OCI-LY7 (cell line): ENCODE data around the gene MCUR1. TPM values are rescaled to one million over a fixed set of nuclear protein-coding genes. Genes with fewer than 3 reads are reported as not detected.

Source experiments
- BruUV-seq: library from RNA; stranded (reverse); fragments of 400-500 nt; replicated peaks from 2 replicates; lab custom pipeline; 2021; lab: Mats Ljungman, UMichigan
- CTCF ChIA-PET: fragments of 300-600 bp; sonication (Branson Sonifier 250); formaldehyde crosslinking; loops from one replicate; lab custom pipeline; 2022; ENCODE audit warnings: antibody characterized with exemption; ENCODE audit not compliant: unreplicated experiment; lab: Charles Lee
- POLR2A ChIA-PET: fragments of 300-600 bp; sonication (Branson Sonifier 250); formaldehyde crosslinking; loops from one replicate; lab custom pipeline; 2022; ENCODE audit warnings: antibody characterized with exemption; lab: Charles Lee
- DNase-seq: peaks from one replicate; pipeline ENCODE4 v3.0.0-alpha.2; 2015; ENCODE audit warnings: low spot score
- H2AFZ ChIP-seq: fragments of 200-600 bp; sonication (generic), shearing (Covaris generic); 2 replicates; pipeline ENCODE4 v1.6.1; 2014; ENCODE audit warnings: mild to moderate bottlenecking, antibody characterized with exemption, low read length, moderate library complexity
- H3K27ac ChIP-seq: fragments of 200-600 bp; sonication (generic); 2 replicates; pipeline ENCODE4 v1.5.1; 2014; ENCODE audit warnings: mixed run types, low read depth, mild to moderate bottlenecking, moderate library complexity, low read length, inconsistent platforms; ENCODE audit not compliant: poor library complexity, severe bottlenecking
- H3K36me3 ChIP-seq: fragments of 200-600 bp; sonication (generic); 2 replicates; pipeline ENCODE4 v1.6.1; 2014; ENCODE audit warnings: mild to moderate bottlenecking, antibody characterized with exemption, low read length, moderate library complexity, mixed read lengths; ENCODE audit not compliant: insufficient read depth
- H3K4me1 ChIP-seq: fragments of 200-600 bp; sonication (generic); 2 replicates; pipeline ENCODE4 v1.5.1; 2014; ENCODE audit warnings: mild to moderate bottlenecking, low read length; ENCODE audit not compliant: insufficient read depth, poor library complexity, severe bottlenecking
- H3K4me2 ChIP-seq: fragments of 200-600 bp; sonication (generic); 2 replicates; pipeline ENCODE4 v1.6.1; 2014; ENCODE audit warnings: mild to moderate bottlenecking, low read length
- H3K4me3 ChIP-seq: fragments of 200-600 bp; sonication (generic); 2 replicates; pipeline ENCODE4 v1.5.1; 2014; ENCODE audit warnings: mild to moderate bottlenecking, low read depth, low read length; ENCODE audit not compliant: poor library complexity, severe bottlenecking
- H3K79me2 ChIP-seq: fragments of 200-600 bp; sonication (generic); 2 replicates; pipeline ENCODE4 v1.6.1; 2016; ENCODE audit warnings: low read depth, mild to moderate bottlenecking, low read length, moderate library complexity, mixed read lengths; ENCODE audit not compliant: insufficient read depth
- H3K9me2 ChIP-seq: fragments of 200-600 bp; sonication (generic); 2 replicates; pipeline ENCODE4 v1.6.1; 2016; ENCODE audit warnings: mild to moderate bottlenecking, low read length, mixed read lengths; ENCODE audit not compliant: insufficient read depth
- H3K9me3 ChIP-seq: fragments of 200-600 bp; sonication (generic); 2 replicates; pipeline ENCODE4 v1.6.1; 2014; ENCODE audit warnings: mild to moderate bottlenecking, mixed run types, low read length, mixed read lengths
- H4K20me1 ChIP-seq: fragments of 200-600 bp; sonication (generic); 2 replicates; pipeline ENCODE4 v1.6.1; 2014; ENCODE audit warnings: mild to moderate bottlenecking, antibody characterized with exemption, low read length, moderate library complexity, mixed read lengths; ENCODE audit not compliant: insufficient read depth
- EZH2phosphoT487 ChIP-seq: fragments of 200-600 bp; sonication (generic); IDR thresholded peaks from 2 replicates; pipeline ENCODE4 v1.6.1; 2018; ENCODE audit warnings: low read depth, borderline replicate concordance, mild to moderate bottlenecking, mixed run types, antibody characterized with exemption, low read length, moderate library complexity, mixed read lengths
- intact Hi-C: fragments of 100-400 bp; cut with micrococcal nuclease; formaldehyde crosslinking; loops from one replicate; pipeline ENCODE4 v1.10.0; 2022; ENCODE audit not compliant: unreplicated experiment
- total RNA-seq, 2 experiments: library from RNA; depleted of rRNA in 1 of 2; stranded (reverse); fragments of >200 nt in 1 of 2; shearing (Covaris generic) in 1 of 2; gene quantifications; 2 replicates each; pipeline ENCODE4 v1.2.3, GENCODE V29; 2014 to 2022
- TF ChIP-seq, protein P1 (sequence below): fragments of 200-600 bp; sonication (generic); conservative IDR thresholded peaks from 2 replicates; pipeline ENCODE4 v1.5.1; 2014; ENCODE audit warnings: mild to moderate bottlenecking, antibody characterized with exemption, low read length, moderate library complexity, mixed read lengths

Gene MCUR1
- total RNA-seq, 2 experiments from 2014 or later = 17.3 to 31.1 TPM

DNA sequence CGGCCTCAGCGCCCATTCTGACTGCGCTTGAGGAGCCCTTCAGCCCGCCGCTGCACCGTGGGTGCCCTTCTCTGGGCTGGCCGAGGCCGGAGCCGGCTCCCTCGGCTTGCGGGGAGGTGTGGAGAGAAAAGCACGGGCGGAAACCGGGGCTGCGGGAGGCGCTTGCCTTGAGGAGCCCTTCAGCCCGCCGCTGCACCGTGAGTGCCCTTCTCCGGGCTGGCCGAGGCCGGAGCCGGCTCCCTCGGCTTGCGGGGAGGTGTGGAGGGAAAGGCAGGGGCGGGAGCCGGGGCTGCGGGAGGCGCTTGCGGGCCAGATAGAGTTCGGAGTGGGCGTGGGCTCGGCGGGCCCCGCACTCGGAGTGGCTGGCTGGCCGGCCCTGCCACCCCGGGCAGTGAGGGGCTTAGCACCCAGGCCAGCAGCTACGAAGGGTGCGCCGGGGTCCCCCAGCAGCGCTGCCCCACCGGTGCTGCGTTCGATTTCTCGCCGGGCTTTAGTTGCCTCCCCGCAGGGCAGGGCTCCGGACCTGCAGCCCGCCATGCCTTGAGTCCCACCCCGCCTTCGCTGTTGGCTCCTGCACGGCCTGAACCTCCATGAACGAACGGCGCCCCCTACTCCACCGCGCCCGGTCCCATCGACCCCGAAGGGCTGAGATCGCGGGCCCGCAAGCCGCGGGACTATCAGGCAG is 45.7 kb upstream of the MCUR1 start:
- BruUV-seq = no TSS peak
- Histone ChIP-seq H3K9me3 (no peaks in the 10 kb centered on the region), H4K20me1 (no peaks in the 10 kb centered on the region), H3K4me3 (no peak overlapping the region), H3K4me2 (no peak overlapping the region), H3K9me2 (no peaks in the 10 kb centered on the region), H3K4me1 (no peaks in the 10 kb centered on the region), H2AFZ (no peak overlapping the region), H3K36me3 (no peaks in the 10 kb centered on the region), H3K79me2 (no peaks in the 10 kb centered on the region), H3K27ac (no peak overlapping the region)
- TF ChIP-seq, protein P1, sequence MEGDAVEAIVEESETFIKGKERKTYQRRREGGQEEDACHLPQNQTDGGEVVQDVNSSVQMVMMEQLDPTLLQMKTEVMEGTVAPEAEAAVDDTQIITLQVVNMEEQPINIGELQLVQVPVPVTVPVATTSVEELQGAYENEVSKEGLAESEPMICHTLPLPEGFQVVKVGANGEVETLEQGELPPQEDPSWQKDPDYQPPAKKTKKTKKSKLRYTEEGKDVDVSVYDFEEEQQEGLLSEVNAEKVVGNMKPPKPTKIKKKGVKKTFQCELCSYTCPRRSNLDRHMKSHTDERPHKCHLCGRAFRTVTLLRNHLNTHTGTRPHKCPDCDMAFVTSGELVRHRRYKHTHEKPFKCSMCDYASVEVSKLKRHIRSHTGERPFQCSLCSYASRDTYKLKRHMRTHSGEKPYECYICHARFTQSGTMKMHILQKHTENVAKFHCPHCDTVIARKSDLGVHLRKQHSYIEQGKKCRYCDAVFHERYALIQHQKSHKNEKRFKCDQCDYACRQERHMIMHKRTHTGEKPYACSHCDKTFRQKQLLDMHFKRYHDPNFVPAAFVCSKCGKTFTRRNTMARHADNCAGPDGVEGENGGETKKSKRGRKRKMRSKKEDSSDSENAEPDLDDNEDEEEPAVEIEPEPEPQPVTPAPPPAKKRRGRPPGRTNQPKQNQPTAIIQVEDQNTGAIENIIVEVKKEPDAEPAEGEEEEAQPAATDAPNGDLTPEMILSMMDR = no peak
- no peak for TF ChIP-seq EZH2phosphoT487
- no peak for DNase-seq
- ChIA-PET CTCF (interaction anchor here (0.6 kb wide), 1 partner anchor 571 kb away, joined by 3 read pairs; no protein-coding TSS in a partner anchor), POLR2A (interaction anchor here (1.1 kb wide), 1 partner anchor 14 kb away, joined by 3 read pairs; no protein-coding TSS in a partner anchor)
- intact Hi-C loops = no loop called here

DNA sequence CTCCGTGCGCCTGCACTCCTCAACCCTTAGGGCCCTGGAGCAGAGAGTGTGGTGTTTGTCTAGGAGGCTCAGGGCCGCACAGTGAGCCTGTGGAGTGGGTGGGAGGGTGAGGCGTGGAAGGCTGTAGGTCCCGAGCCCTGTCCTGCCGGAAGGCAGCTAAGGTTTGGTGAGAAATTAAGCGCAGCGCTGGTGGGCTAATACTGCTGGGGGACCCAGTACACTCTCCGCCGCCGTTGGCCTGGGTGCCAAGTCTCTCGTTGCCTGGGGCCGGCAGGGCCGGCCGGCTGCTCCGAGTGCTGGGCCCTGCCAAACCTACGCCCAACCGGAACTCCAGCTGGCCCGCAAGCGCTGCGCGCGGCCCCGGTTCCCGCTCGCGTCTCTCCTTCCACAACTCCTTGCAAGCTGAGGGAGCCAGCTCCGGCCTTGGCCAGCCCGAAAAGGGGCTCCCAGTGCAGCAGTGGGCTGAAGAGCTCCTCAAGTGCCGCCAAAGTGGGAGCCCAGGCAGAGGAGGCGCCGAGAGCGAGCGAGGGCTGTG is 40.4 kb upstream of the MCUR1 start:
- H3K36me3 ChIP-seq = no peaks in the 10 kb centered on the region
- TF ChIP-seq, protein P1 = no peak
- TF ChIP-seq EZH2phosphoT487 = no peak
- no peak overlapping the region for H2AFZ ChIP-seq
- no peak overlapping the region for H3K4me2 ChIP-seq
- ChIA-PET POLR2A (interaction anchor here (0.6 kb wide), 1 partner anchor 1286 kb away, joined by 3 read pairs; no protein-coding TSS in a partner anchor), CTCF (no interaction called here)
- no peaks in the 10 kb centered on the region for H3K4me1 ChIP-seq
- H3K9me2 ChIP-seq = no peaks in the 10 kb centered on the region
- DNase-seq = no peak
- H3K4me3 ChIP-seq = no peak overlapping the region
- H3K27ac ChIP-seq = no peak overlapping the region
- no peaks in the 10 kb centered on the region for H3K9me3 ChIP-seq
- no TSS peak for BruUV-seq
- no peaks in the 10 kb centered on the region for H3K79me2 ChIP-seq
- H4K20me1 ChIP-seq = no peaks in the 10 kb centered on the region
- intact Hi-C loops = no loop called here

DNA sequence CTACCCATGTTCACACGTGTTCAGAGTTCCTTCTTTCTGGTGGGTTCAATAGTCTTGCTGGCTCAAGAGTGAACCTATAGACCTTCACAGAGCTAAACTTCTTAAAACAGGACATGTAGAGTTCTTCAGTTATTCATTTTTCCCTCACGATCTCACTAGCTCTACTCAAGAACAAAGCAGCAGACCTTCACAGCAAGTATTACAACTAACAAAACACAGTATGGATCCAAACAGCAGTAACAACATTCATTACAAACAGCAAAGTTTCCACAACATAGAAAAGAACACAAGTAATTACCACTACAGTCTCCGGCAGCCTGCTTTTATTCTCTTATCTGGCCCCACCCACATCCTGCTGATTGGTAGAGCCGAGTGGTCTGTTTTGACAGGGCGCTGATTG is 39.5 kb upstream of the MCUR1 start:
- no peaks in the 10 kb centered on the region for H3K4me1 ChIP-seq
- H2AFZ ChIP-seq = no peak overlapping the region
- H3K36me3 ChIP-seq = no peaks in the 10 kb centered on the region
- intact Hi-C loops = no loop called here
- no peaks in the 10 kb centered on the region for H3K9me3 ChIP-seq
- BruUV-seq = no TSS peak
- CTCF ChIA-PET = no interaction called here
- no peak overlapping the region for H3K27ac ChIP-seq
- no peaks in the 10 kb centered on the region for H4K20me1 ChIP-seq
- DNase-seq = no peak
- POLR2A ChIA-PET = interaction anchor here (0.5 to 0.7 kb wide), 2 partner anchors 725 to 1326 kb away, joined by 3 read pairs; no protein-coding TSS in a partner anchor
- no peak overlapping the region for H3K4me3 ChIP-seq
- no peaks in the 10 kb centered on the region for H3K9me2 ChIP-seq
- H3K4me2 ChIP-seq = no peak overlapping the region
- no peaks in the 10 kb centered on the region for H3K79me2 ChIP-seq
- no peak for TF ChIP-seq EZH2phosphoT487
- TF ChIP-seq, protein P1 = no peak
